HEK293T (cell line): ENCODE measurements around the gene CLN5.

Experiments used
- FOXM1 ChIP-seq: fragments of 450-650 bp; IDR thresholded peaks from 2 replicates; pipeline ENCODE4 v1.6.1; 2017; ENCODE audit warnings: mild to moderate bottlenecking, borderline replicate concordance
- HDGF ChIP-seq: fragments of 450-650 bp; IDR thresholded peaks from 2 replicates; pipeline ENCODE4 v1.6.1; 2017; ENCODE audit warnings: antibody characterized with exemption, borderline replicate concordance
- LEF1 ChIP-seq: fragments of 450-650 bp; IDR thresholded peaks from 2 replicates; pipeline ENCODE4 v1.6.1; 2017; ENCODE audit warnings: mild to moderate bottlenecking, borderline replicate concordance
- NFRKB ChIP-seq: fragments of 450-650 bp; IDR thresholded peaks from 2 replicates; pipeline ENCODE4 v1.6.1; 2016; ENCODE audit warnings: mild to moderate bottlenecking, moderate library complexity
- SP1 ChIP-seq: fragments of 450-650 bp; IDR thresholded peaks from 2 replicates; pipeline ENCODE4 v1.6.1; 2017
- SUZ12 ChIP-seq: fragments of 450-650 bp; IDR thresholded peaks from 2 replicates; pipeline ENCODE4 v1.6.1; 2016; ENCODE audit warnings: mild to moderate bottlenecking

GRCh38 chr13:76980075-76980718, 11.7 kb upstream of the CLN5 start:
- no peak for TF ChIP-seq FOXM1
- TF ChIP-seq LEF1, result no peak
- no peak for TF ChIP-seq HDGF
- TF ChIP-seq SP1, result no peak
- TF ChIP-seq SUZ12, result no peak
- TF ChIP-seq NFRKB, result no peak
